Choroid plexus epithelial cell (primary cell): ENCODE results near the gene TNNT1.

ENCODE experiments used
- DNase-seq: peaks from one replicate; pipeline ENCODE4 v3.0.0-alpha.2; 2010; ENCODE audit warnings: low read depth
- H3K4me3 ChIP-seq: 2 replicates; pipeline ENCODE4 v1.5.1; 2011; ENCODE audit warnings: low read depth, mild to moderate bottlenecking, control low read depth, low read length, moderate library complexity
- CTCF ChIP-seq: conservative IDR thresholded peaks from 2 replicates; pipeline ENCODE4 v1.5.1; 2011; ENCODE audit warnings: low read depth, mild to moderate bottlenecking, control low read depth, inconsistent platforms, low read length, moderate library complexity

Gene TNNT1

DNA sequence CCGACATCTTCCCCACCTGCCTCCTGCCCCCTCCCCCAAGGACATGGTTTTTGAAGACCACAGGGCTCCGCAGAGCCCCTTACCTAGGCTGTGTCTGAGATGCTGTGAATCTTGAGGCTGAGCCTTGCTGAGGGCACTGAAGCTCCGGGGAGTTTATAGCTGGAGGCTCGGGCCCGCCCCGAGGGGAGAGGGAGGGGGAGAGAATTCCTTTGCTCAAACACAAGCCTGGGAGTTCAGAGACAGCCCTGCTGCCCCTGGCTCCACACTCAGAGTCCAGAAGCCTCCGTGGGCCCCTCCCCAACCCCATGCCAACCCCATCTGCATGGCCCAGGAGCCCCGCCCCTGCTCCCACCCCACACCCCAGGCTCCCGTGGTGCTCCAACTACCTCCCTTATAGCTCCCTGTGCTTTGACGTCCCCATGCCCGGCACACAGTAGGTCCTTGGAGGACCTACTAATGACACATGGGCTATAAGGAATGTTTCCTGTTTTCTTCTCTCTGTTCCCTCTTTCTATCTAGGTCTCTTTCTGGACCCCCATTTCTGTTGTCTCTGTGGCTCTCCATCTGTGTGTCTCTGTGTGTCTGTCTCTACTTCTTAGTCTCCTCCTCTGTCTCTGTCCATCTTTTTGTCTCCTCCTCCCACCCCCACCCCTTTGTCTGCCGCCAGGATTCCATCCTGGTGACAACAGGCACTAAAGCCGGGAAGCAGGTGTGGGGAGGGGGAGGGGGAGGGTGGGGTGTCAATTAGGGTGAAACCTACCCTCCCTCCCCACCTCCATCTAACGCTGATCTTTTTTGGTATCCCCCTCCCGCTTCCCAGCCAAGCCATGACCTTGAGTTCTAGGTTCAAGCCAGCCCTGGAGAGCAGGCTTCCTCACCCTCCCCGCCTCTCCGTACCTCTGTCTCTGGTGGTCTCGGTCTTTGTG, at the start of gene TNNT1:
TNNT1 (minus strand) TSS at position 129 of the 926 bp plus-strand sequence. CDS start 2,049 bp downstream, outside the sequence.
- DNase-seq, result no peak
- H3K4me3 ChIP-seq, result no peak within 1 kb of the TSS
- TF ChIP-seq CTCF, result no peak

DNA sequence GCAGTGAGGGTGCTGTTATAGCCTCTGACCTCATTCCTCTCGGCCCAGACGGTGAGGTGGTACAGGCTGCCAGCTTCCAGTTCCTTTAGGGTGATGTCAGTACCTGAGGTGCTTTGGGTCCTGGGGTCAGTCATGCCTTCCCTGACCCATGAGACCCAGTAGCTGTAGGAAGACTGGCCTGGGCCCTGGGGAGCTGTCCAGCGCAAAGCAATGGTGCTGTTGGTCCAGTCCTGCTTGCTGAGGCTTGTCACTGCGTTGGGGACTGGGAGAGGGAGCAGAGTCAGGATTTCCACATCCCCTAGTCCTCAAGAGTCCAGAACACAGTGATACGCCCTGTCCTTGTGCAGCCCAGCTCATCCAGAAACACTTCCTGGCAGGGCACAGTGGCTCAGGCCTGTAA, 49.6 kb upstream of the TNNT1 start:
- no peak for TF ChIP-seq CTCF
- DNase-seq, result no peak
- no peak overlapping the region for H3K4me3 ChIP-seq

- no peak overlapping the region for H3K4me3 ChIP-seq
- DNase-seq, result peak; percentile 46
- TF ChIP-seq CTCF, result no peak
These were observed 48.5 kb upstream of the TNNT1 start for GRCh38 chr19:55197528-55197927.

DNA sequence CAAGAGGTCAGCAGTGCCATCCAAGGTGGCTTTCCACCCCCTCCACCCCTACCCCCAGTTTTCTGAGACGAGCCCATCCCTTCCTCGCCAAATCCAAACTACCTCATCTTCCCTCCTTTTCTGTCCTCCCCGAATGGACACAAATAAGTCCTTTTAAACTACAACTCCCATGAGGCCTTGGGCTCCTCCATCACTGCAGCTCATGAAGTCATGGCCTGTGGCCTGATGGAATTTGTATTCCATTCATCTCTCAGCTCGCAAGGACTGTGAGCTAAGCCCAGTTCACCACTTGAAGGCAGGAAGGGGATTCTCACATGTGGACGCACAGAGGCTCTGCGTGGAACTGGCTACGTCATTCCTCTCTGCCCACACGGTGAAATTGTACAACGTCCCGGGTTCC, 47.8 kb upstream of the TNNT1 start:
- no peak overlapping the region for H3K4me3 ChIP-seq
- DNase-seq, result no peak
- no peak for TF ChIP-seq CTCF

DNA sequence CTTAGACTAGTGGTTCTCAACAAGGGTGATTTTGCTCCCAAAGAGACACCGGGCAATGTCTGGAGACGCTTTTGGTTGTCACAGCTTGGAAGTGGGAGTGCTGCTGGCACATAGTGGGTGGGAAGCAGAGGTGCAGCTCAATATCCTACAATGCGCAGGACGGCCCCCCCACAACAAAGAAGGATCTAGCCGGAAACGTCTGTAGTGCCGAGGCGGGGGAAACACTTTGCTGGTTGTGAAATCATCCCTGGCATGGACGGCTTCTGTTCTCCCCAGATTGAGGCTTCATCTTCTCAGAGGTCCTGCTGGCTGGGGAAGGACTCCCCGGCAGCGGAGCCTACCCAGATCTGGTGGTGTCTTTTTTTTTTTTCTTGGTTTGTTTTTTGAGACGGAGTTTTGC, 44.5 kb upstream of the TNNT1 start:
- H3K4me3 ChIP-seq, result no peak overlapping the region
- DNase-seq, result no peak
- no peak for TF ChIP-seq CTCF

DNA sequence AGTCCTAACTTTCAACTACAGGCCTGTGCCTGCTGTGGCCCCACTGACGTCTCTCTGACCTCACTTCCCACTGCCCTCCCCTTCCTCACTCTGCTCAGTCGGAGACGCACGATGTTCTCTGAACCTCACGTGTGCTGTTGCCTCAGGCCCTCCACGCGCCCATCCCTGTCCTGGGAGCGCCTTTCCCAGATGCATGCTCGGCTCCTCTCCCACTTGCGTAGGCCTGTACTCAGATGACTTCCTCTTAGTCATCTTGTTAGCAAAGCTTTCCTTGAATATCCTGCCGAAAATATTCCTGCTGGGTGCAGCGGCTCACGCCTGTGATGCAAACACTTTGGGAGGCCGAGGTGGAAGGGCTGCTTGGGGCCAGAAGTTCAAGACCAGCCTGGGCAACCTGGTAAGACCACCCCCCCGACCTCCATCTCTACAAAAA, 40.4 kb upstream of the TNNT1 start:
- TF ChIP-seq CTCF, result no peak
- peak; percentile 96 for DNase-seq
- H3K4me3 ChIP-seq, result peak overlapping the region; percentile 11

- TF ChIP-seq CTCF, result no peak
- H3K4me3 ChIP-seq, result no peak overlapping the region
- no peak for DNase-seq
These were observed 39.6 kb upstream of the TNNT1 start for GRCh38 chr19:55188625-55189024.
